GM12878 (cell line): ENCODE results near the gene RAB33A. TPM values are rescaled to one million over a fixed set of nuclear protein-coding genes. Genes with fewer than 3 reads are reported as not detected.

Source experiments
- ATAC-seq: fragments of 200-7000 bp; cut with Tn5 transposase; 3 replicates; pipeline ENCODE4 v1.9.1; 2020; ENCODE audit warnings: mild to moderate bottlenecking, moderate library complexity
- BruUV-seq: library from RNA; stranded (reverse); fragments of 400-500 nt; replicated peaks from 2 replicates; lab custom pipeline; 2021; lab: Mats Ljungman, UMichigan
- CTCF ChIA-PET: fragments of 300-600 bp; sonication (Branson Sonifier 250); formaldehyde crosslinking; extraction: SDS; loops from one replicate; lab custom pipeline; 2021; ENCODE audit warnings: inconsistent platforms; lab: Yijun Ruan, JAX
- POLR2A ChIA-PET: fragments of 350-600 bp; formaldehyde crosslinking; extraction: SDS; loops from one replicate; lab custom pipeline; 2021; ENCODE audit warnings: inconsistent platforms; lab: Charles Lee
- RAD21 ChIA-PET: fragments of 300-600 bp; sonication (Branson Sonifier 250); formaldehyde crosslinking; loops from one replicate; lab custom pipeline; 2023; ENCODE audit warnings: antibody characterized with exemption; ENCODE audit not compliant: unreplicated experiment; lab: Charles Lee
- SMC1A ChIA-PET: fragments of 300-600 bp; sonication (Branson Sonifier 250); formaldehyde crosslinking; loops from one replicate; lab custom pipeline; 2023; ENCODE audit not compliant: unreplicated experiment, uncharacterized antibody; lab: Charles Lee
- DNase-seq: peaks from one replicate; pipeline ENCODE4 v3.0.0-alpha.2; 2011; ENCODE audit warnings: low read depth, low spot score
- FAIRE-seq: peaks from 3 replicates; lab custom pipeline; 2011; peaks lifted over from hg19 to GRCh38; lab: Jason Lieb, UNC
- H2AFZ ChIP-seq: 2 replicates; pipeline ENCODE4 v1.6.0; 2011; ENCODE audit warnings: low read depth, low read length, control low read depth; ENCODE audit not compliant: control insufficient read depth
- H3K27ac ChIP-seq: 2 replicates; pipeline ENCODE4 v1.5.1; 2011; ENCODE audit warnings: control low read depth; ENCODE audit not compliant: control insufficient read depth, insufficient read depth
- H3K27me3 ChIP-seq, 2 experiments: replicated peaks in 1 of 2; 2 replicates each; pipeline versions ENCODE4 v1.6.0 to v1.6.1; 2011; ENCODE audit warnings: low read length in 1 of 2; ENCODE audit not compliant: control insufficient read depth in 2 of 2, insufficient read depth in 2 of 2
- H3K36me3 ChIP-seq, 2 experiments: 2 replicates each; pipeline ENCODE4 v1.5.1; 2011; ENCODE audit warnings: low read length in 1 of 2; ENCODE audit not compliant: control insufficient read depth in 2 of 2, insufficient read depth in 2 of 2
- H3K4me1 ChIP-seq: 2 replicates; pipeline ENCODE4 v1.6.1; 2011; ENCODE audit warnings: mild to moderate bottlenecking, low read length, moderate library complexity, mixed read lengths; ENCODE audit not compliant: control insufficient read depth, insufficient read depth
- H3K4me2 ChIP-seq: 2 replicates; pipeline ENCODE4 v1.6.0; 2011; ENCODE audit warnings: control low read depth; ENCODE audit not compliant: control insufficient read depth, insufficient read depth
- H3K4me3 ChIP-seq: fragments of 200-600 bp; sonication (generic); 2 replicates; pipeline ENCODE4 v1.5.1; 2016
- H3K79me2 ChIP-seq: 2 replicates; pipeline ENCODE4 v1.6.0; 2011; ENCODE audit warnings: low read length; ENCODE audit not compliant: control insufficient read depth, insufficient read depth
- H3K9ac ChIP-seq: 2 replicates; pipeline ENCODE4 v1.8.0; 2011; ENCODE audit warnings: low read length, control low read depth, mixed read lengths; ENCODE audit not compliant: control insufficient read depth, insufficient read depth
- H3K9me3 ChIP-seq: replicated peaks from 3 replicates; pipeline ENCODE4 v1.5.1; 2011; ENCODE audit warnings: mild to moderate bottlenecking, low read length; ENCODE audit not compliant: control insufficient read depth, insufficient read depth
- H4K20me1 ChIP-seq: 2 replicates; pipeline ENCODE4 v1.6.0; 2011; ENCODE audit not compliant: control insufficient read depth, insufficient read depth
- BHLHE40 ChIP-seq, 2 experiments: fragments of 450-650 bp in 1 of 2; IDR thresholded peaks; 2 replicates each; pipeline ENCODE4 v1.6.1; 2011 to 2017; ENCODE audit warnings: low read depth in 2 of 2, borderline replicate concordance in 1 of 2, improper control_type of control experiment in 1 of 2, low read length in 1 of 2, mild to moderate bottlenecking in 1 of 2
- FOXK2 ChIP-seq: fragments of 450-650 bp; IDR thresholded peaks from 2 replicates; pipeline ENCODE4 v1.6.1; 2017; ENCODE audit warnings: mild to moderate bottlenecking, moderate library complexity
- MEF2B ChIP-seq: fragments of 450-650 bp; IDR thresholded peaks from 2 replicates; pipeline ENCODE4 v1.6.1; 2018; ENCODE audit warnings: mild to moderate bottlenecking, moderate library complexity; ENCODE audit not compliant: partially characterized antibody, poor library complexity, severe bottlenecking
- NR2F1 ChIP-seq: fragments of 450-650 bp; conservative IDR thresholded peaks from 2 replicates; pipeline ENCODE4 v1.6.1; 2017; ENCODE audit warnings: mild to moderate bottlenecking
- RB1 ChIP-seq: fragments of 450-650 bp; formaldehyde crosslinking; IDR thresholded peaks from 2 replicates; pipeline ENCODE4 v1.6.1; 2017; ENCODE audit warnings: mild to moderate bottlenecking, borderline replicate concordance
- RUNX3 ChIP-seq: IDR thresholded peaks from 2 replicates; pipeline ENCODE4 v1.6.1; 2012; ENCODE audit warnings: low read length, inconsistent platforms
- SMARCA5 ChIP-seq: fragments of 450-650 bp; IDR thresholded peaks from 2 replicates; pipeline ENCODE4 v1.6.1; 2017; ENCODE audit warnings: mild to moderate bottlenecking
- WGBS: methylation state at CpG from one replicate; pipeline ENCODE4 v1.1.6; 2016; ENCODE audit warnings: low lambda C conversion rate; ENCODE audit not compliant: insufficient replicate concordance, insufficient coverage; ENCODE audit errors: missing lambda C conversion rate; 5-methylcytosine and 5-hydroxymethylcytosine counted together
- in situ Hi-C: fragments of 300-500 bp; cut with MboI; formaldehyde crosslinking; loops from 9 replicates; pipeline ENCODE4 v1.14.3; 2018; ENCODE audit warnings: mixed read lengths
- intact Hi-C: fragments of 100-400 bp; cut with micrococcal nuclease; formaldehyde crosslinking; loops from one replicate; pipeline ENCODE4 v1.14.2; 2022; ENCODE audit not compliant: unreplicated experiment
- polyA plus RNA-seq, 11 experiments: library from polyadenylated mRNA; depleted of rRNA in 4 of 11; unstranded in 6 of 11; stranded (reverse) in 5 of 11; fragments of >200 nt; fragmentation: Nextera tagmentation in 4 of 11; fragmentation: Illumina TruSeq in 1 of 11; extraction: Ambion mirVana in 4 of 11; extraction: Trizol in 1 of 11; gene quantifications; 1 replicate in 1 of 11; 2 replicates in 10 of 11; pipeline versions ENCODE4 v1.2.1 to v1.2.3, GENCODE V29; 2011 to 2016; ENCODE audit warnings: inconsistent platforms in 2 of 11, missing spikeins in 2 of 11, low read depth in 1 of 11
- total RNA-seq, 4 experiments: library from RNA; depleted of rRNA in 3 of 4; stranded (reverse); fragments of >200 nt in 3 of 4; fragmentation: Illumina TruSeq in 1 of 4; extraction: Trizol in 1 of 4; gene quantifications; 2 replicates each; pipeline versions ENCODE4 v1.2.1 to v1.2.3, GENCODE V29; 2013 to 2021

The RAB33A gene
- total and polyA plus RNA-seq, 10 of the 15 experiments (the other 5 are each of a cell fraction or from before 2014, with no cell fraction given) = 6.3 to 67.3 (median 33.4) TPM

DNA sequence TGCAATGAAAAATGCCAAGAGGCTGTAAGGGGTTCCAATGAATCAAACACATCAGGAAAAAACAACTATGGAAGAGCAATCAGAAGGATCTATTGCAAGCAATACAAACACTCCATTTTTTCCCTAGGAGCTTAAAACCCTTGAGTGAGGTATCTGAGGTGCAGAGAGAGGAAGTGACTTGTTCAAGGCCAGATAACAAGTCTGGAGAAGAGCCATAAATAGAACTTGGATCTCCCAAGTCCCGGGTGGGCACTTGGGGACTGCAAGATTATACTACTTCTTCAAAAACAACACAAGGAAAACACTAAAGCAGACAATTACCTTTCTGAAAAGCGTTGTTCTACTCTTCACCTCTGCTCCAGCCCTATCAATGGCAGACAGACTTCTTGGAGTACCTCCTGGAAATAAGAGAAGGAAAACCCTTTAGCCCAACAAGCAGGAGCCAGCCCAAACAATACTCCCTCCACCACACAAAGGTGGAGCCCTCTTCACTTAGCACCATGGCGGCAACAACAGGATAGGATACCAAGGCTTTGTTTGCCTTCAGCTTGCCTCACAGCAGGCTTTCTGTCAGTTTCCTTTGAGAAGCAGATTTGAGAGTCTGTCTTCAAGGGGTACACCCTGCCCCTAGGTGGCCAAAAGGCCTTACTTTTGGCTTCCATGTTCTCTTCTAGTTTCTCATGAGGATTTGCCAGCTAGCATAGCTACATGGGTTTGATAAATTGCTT lies 32.1 kb upstream of the RAB33A start:
- Histone ChIP-seq H3K79me2 (no peaks in the 10 kb centered on the region), H3K4me3 (no peak overlapping the region), H3K4me2 (no peak overlapping the region), H3K36me3 (peaks cover 0 to 6% of the 10 kb centered on the region in 2 experiments; a peak in 1 of 4 replicates), H3K9me3 (no peaks in the 10 kb centered on the region), H3K4me1 (no peaks in the 10 kb centered on the region), H3K9ac (no peak overlapping the region), H4K20me1 (no peaks in the 10 kb centered on the region), H3K27me3 (no peaks in the 10 kb centered on the region), H2AFZ (no peak overlapping the region), H3K27ac (no peak overlapping the region)
- intact Hi-C loops = loop anchor here (5.0 kb wide), 1 partner anchor 53 kb away; no protein-coding TSS in a partner anchor
- ATAC-seq (no peak), FAIRE-seq (no peak), DNase-seq (no peak)
- WGBS = 28% methylated on average over 3 of the region's 3 CpGs
- SMC1A ChIA-PET = interaction anchor here (0.7 kb wide), 1 partner anchor 59 kb away, joined by 3 read pairs; no protein-coding TSS in a partner anchor
- BruUV-seq = no TSS peak
- no peak for TF ChIP-seq BHLHE40 (IDR thresholded peaks at IDR 0.05; ENCODE audit: borderline replicate concordance in 1 of 2, low read depth in 2 of 2, low read length in 1 of 2)
- no peak for TF ChIP-seq RB1
- TF ChIP-seq FOXK2 = no peak
- TF ChIP-seq RUNX3 = no peak
- TF ChIP-seq SMARCA5 = no peak
- TF ChIP-seq MEF2B = no peak
- no peak for TF ChIP-seq NR2F1
- CTCF ChIA-PET = interaction anchor here (1.0 to 1.6 kb wide), 3 partner anchors 15 to 111 kb away, joined by 3 to 5 read pairs (median 3); no protein-coding TSS in a partner anchor
- POLR2A ChIA-PET = no interaction called here
- in situ Hi-C loops = no loop called here
- RAD21 ChIA-PET = no interaction called here
